ENCODE measurements around the gene FAM209A. TPM values are rescaled to one million over a fixed set of nuclear protein-coding genes. Genes with fewer than 3 reads are reported as not detected.
A peak's percentile ranks its signal among the peaks of the same experiment; 100 is the strongest.
"Not testable (repeated sequence)": the region's sequence is repeated elsewhere in the genome, so short reads cannot be mapped to it uniquely, and the experiment has no call there.

Gene FAM209A
- polyA plus RNA-seq, 2 of the 4 experiments (the other 2 are of a cell fraction), result 0.22 to 0.32 TPM

- ATAC-seq, result no peak
- H3K4me3 ChIP-seq, result no peak overlapping the region
- TF ChIP-seq RNF2 (IDR thresholded peaks at IDR 0.05; ENCODE audit: borderline replicate concordance, low read depth) (no peak), ATOH8 (CRISPR knock-in tag; IDR thresholded peaks at IDR 0.05; ENCODE audit: low read depth) (no peak), TFCP2L1 (CRISPR knock-in tag; IDR thresholded peaks at IDR 0.05) (no peak), PHF8 (IDR thresholded peaks at IDR 0.05; ENCODE audit: borderline replicate concordance, low read depth) (no peak), HOXB13 (CRISPR knock-in tag; IDR thresholded peaks at IDR 0.05; ENCODE audit: low read depth) (no peak), HDAC2 (IDR thresholded peaks at IDR 0.05) (no peak), MYC (IDR thresholded peaks at IDR 0.05; ENCODE audit: borderline replicate concordance, low read length) (no peak), ZNF302 (CRISPR knock-in tag; IDR thresholded peaks at IDR 0.05) (no peak), NPAS2 (CRISPR knock-in tag; IDR thresholded peaks at IDR 0.05; ENCODE audit: borderline replicate concordance) (no peak)
- 97% methylated on average over 10 of the region's 10 CpGs for WGBS (ENCODE audit: missing lambda C conversion rate)
- H3K27ac ChIP-seq, result no peak overlapping the region
- no peak overlapping the region for H3K4me2 ChIP-seq
- CTCF ChIA-PET, result no interaction called here
- no peaks in the 10 kb centered on the region for H3K9me3 ChIP-seq
- FAIRE-seq, result no peak
- H3K4me1 ChIP-seq, result no peaks in the 10 kb centered on the region
- POLR2A ChIA-PET, result no interaction called here
- DNase-seq (ENCODE audit: low read depth in 1 of 2, low spot score in 1 of 2), result no peak
These were observed 5.0 kb upstream of the FAM209A start for GRCh38 chr20:56519551-56519950.

- Histone ChIP-seq H3K4me2 (no peak overlapping the region), H3K4me1 (no peaks in the 10 kb centered on the region), H3K4me3 (no peak overlapping the region), H3K27ac (no peak overlapping the region), H3K9me3 (no peaks in the 10 kb centered on the region)
- 92% methylated on average over 10 of the region's 10 CpGs for WGBS (ENCODE audit: missing lambda C conversion rate)
- DNase-seq (ENCODE audit: low read depth in 1 of 2, low spot score in 1 of 2), result no peak
- POLR2A ChIA-PET, result no interaction called here
- no peak for ATAC-seq
- FAIRE-seq, result no peak
- CTCF ChIA-PET, result no interaction called here
- no peak for TF ChIP-seq ELK1 (IDR thresholded peaks at IDR 0.05; ENCODE audit: low read depth, low read length)
- no peak for TF ChIP-seq HOXA7 (CRISPR knock-in tag; IDR thresholded peaks at IDR 0.05)
- no peak for TF ChIP-seq BHLHE40 (IDR thresholded peaks at IDR 0.05; ENCODE audit: low read depth, low read length)
- no peak for TF ChIP-seq NR3C1 (IDR thresholded peaks at IDR 0.05)
- TF ChIP-seq KDM5A (IDR thresholded peaks at IDR 0.05), result no peak
- no peak for TF ChIP-seq EHF (CRISPR knock-in tag; IDR thresholded peaks at IDR 0.05)
- TF ChIP-seq HDAC2 (IDR thresholded peaks at IDR 0.05), result no peak
- no peak for TF ChIP-seq EHMT2 (IDR thresholded peaks at IDR 0.05; ENCODE audit: low read depth)
- no peak for TF ChIP-seq ZSCAN20 (CRISPR knock-in tag; IDR thresholded peaks at IDR 0.05)
- TF ChIP-seq HMGXB4 (CRISPR knock-in tag; IDR thresholded peaks at IDR 0.05; ENCODE audit: borderline replicate concordance), result no peak
- TF ChIP-seq ATOH8 (CRISPR knock-in tag; IDR thresholded peaks at IDR 0.05; ENCODE audit: low read depth), result no peak
- no peak for TF ChIP-seq USF2 (IDR thresholded peaks at IDR 0.05)
- no peak for TF ChIP-seq POLR2AphosphoS2 (conservative IDR thresholded peaks at IDR 0.05; ENCODE audit: low read length)
- no peak for TF ChIP-seq ESRRA (IDR thresholded peaks at IDR 0.05; ENCODE audit: borderline replicate concordance, low read length)
- no peak for TF ChIP-seq JUNB (IDR thresholded peaks at IDR 0.05)
These were observed 4.4 kb upstream of the FAM209A start for GRCh38 chr20:56520180-56520579.

- FAIRE-seq, H3K4me2 ChIP-seq, ATAC-seq, H3K9me3 ChIP-seq, H3K4me3 ChIP-seq, CTCF ChIA-PET, H3K27ac ChIP-seq, H3K4me1 ChIP-seq, POLR2A ChIA-PET: not testable (repeated sequence)
- 85% methylated on average over 13 of the region's 13 CpGs for WGBS (ENCODE audit: missing lambda C conversion rate)
- DNase-seq (ENCODE audit: low read depth in 1 of 2, low spot score in 1 of 2), result peak in 1 of 2 experiments; percentile 17
These were observed 3.7 kb upstream of the FAM209A start for GRCh38 chr20:56520746-56521354.
